IMR-90 (cell line): ENCODE results near the gene KIRREL2. TPM values are rescaled to one million over a fixed set of nuclear protein-coding genes. Genes with fewer than 3 reads are reported as not detected.

Experiments used
- ATAC-seq: fragments of 200-7000 bp; cut with Tn5 transposase; 2 replicates; pipeline ENCODE4 v1.9.1; 2020; ENCODE audit warnings: low read depth, mild to moderate bottlenecking, moderate library complexity
- BruUV-seq: library from RNA; stranded (reverse); fragments of 400-500 nt; replicated peaks from 2 replicates; lab custom pipeline; 2021; lab: Mats Ljungman, UMichigan
- CTCF ChIA-PET: fragments of 300-600 bp; formaldehyde crosslinking; extraction: SDS; loops from one replicate; lab custom pipeline; 2021; ENCODE audit warnings: antibody characterized with exemption; lab: Yijun Ruan, JAX
- POLR2A ChIA-PET: fragments of 300-600 bp; sonication (Branson Sonifier 250); formaldehyde crosslinking; loops from one replicate; lab custom pipeline; 2022; ENCODE audit warnings: antibody characterized with exemption; ENCODE audit not compliant: unreplicated experiment; lab: Charles Lee
- DNase-seq: peaks from one replicate; pipeline ENCODE4 v3.0.0; 2013
- H2AFZ ChIP-seq: replicated peaks from 2 replicates; pipeline ENCODE3; 2013; ENCODE audit warnings: low read length, mild to moderate bottlenecking; ENCODE audit not compliant: poor library complexity
- H2AK5ac ChIP-seq: 2 replicates; pipeline ENCODE4 v1.6.1; 2013; ENCODE audit warnings: low read depth, low read length, inconsistent platforms
- H2AK9ac ChIP-seq: replicated peaks from 2 replicates; pipeline ENCODE3; 2013; ENCODE audit warnings: mild to moderate bottlenecking, low read depth, low read length, moderate library complexity; ENCODE audit not compliant: poor library complexity
- H2BK120ac ChIP-seq: 2 replicates; pipeline ENCODE4 v1.6.1; 2013; ENCODE audit warnings: low read depth, low read length, inconsistent platforms
- H2BK15ac ChIP-seq: 3 replicates; pipeline ENCODE4 v1.6.1; 2013; ENCODE audit warnings: low read depth, low read length, inconsistent platforms
- H2BK20ac ChIP-seq: 2 replicates; pipeline ENCODE4 v1.6.1; 2013; ENCODE audit warnings: low read depth, mild to moderate bottlenecking, inconsistent platforms, low read length, moderate library complexity
- H2BK5ac ChIP-seq: 2 replicates; pipeline ENCODE4 v1.6.1; 2013; ENCODE audit warnings: mild to moderate bottlenecking, low read depth, low read length, inconsistent platforms; ENCODE audit not compliant: poor library complexity, severe bottlenecking
- H3K14ac ChIP-seq: replicated peaks from 2 replicates; pipeline ENCODE4 v1.6.1; 2013; ENCODE audit warnings: low read depth, low read length, inconsistent platforms
- H3K18ac ChIP-seq: 2 replicates; pipeline ENCODE4 v1.6.1; 2013; ENCODE audit warnings: low read depth, low read length, control low read depth
- H3K23ac ChIP-seq: 2 replicates; pipeline ENCODE4 v1.6.1; 2013; ENCODE audit warnings: low read depth, low read length, inconsistent platforms
- H3K27ac ChIP-seq: 2 replicates; pipeline ENCODE4 v1.5.1; 2013; ENCODE audit warnings: mild to moderate bottlenecking, control low read depth, low read length; ENCODE audit not compliant: insufficient read depth
- H3K27me3 ChIP-seq: 2 replicates; pipeline ENCODE4 v1.6.1; 2013; ENCODE audit warnings: low read length; ENCODE audit not compliant: control insufficient read depth, insufficient read depth
- H3K36me3 ChIP-seq: 2 replicates; pipeline ENCODE4 v1.6.1; 2013; ENCODE audit warnings: low read length, mixed read lengths; ENCODE audit not compliant: control insufficient read depth, insufficient read depth
- H3K4ac ChIP-seq: 2 replicates; pipeline ENCODE4 v1.6.1; 2013; ENCODE audit warnings: low read depth, low read length, inconsistent platforms
- H3K4me1 ChIP-seq: 2 replicates; pipeline ENCODE4 v1.6.1; 2013; ENCODE audit warnings: low read length, mixed read lengths; ENCODE audit not compliant: control insufficient read depth, insufficient read depth
- H3K4me2 ChIP-seq: 2 replicates; pipeline ENCODE4 v1.6.1; 2013; ENCODE audit warnings: low read depth, mild to moderate bottlenecking, control low read depth, low read length, moderate library complexity
- H3K4me3 ChIP-seq: 2 replicates; pipeline ENCODE4 v1.5.1; 2013; ENCODE audit warnings: low read depth, mild to moderate bottlenecking, control low read depth, low read length, moderate library complexity; ENCODE audit not compliant: insufficient read depth
- H3K56ac ChIP-seq: 2 replicates; pipeline ENCODE4 v1.6.1; 2013; ENCODE audit warnings: low read length, inconsistent platforms; ENCODE audit not compliant: insufficient read depth; ENCODE audit errors: extremely low read depth
- H3K79me1 ChIP-seq, 2 experiments: 2 replicates each; pipeline ENCODE4 v1.6.1; 2013; ENCODE audit warnings: low read length in 2 of 2, inconsistent platforms in 1 of 2, low read depth in 1 of 2
- H3K9ac ChIP-seq: 2 replicates; pipeline ENCODE4 v1.6.1; 2013; ENCODE audit warnings: low read depth, low read length, control low read depth
- H3K9me1 ChIP-seq: 2 replicates; pipeline ENCODE4 v1.6.1; 2013; ENCODE audit warnings: low read length, inconsistent platforms; ENCODE audit not compliant: insufficient read depth
- H3K9me3 ChIP-seq: 2 replicates; pipeline ENCODE4 v1.6.1; 2013; ENCODE audit warnings: low read length; ENCODE audit not compliant: control insufficient read depth, insufficient read depth
- H4K20me1 ChIP-seq: 2 replicates; pipeline ENCODE4 v1.6.1; 2013; ENCODE audit warnings: low read length, inconsistent platforms; ENCODE audit not compliant: insufficient read depth
- H4K5ac ChIP-seq: 2 replicates; pipeline ENCODE4 v1.6.1; 2013; ENCODE audit warnings: mild to moderate bottlenecking, low read depth, low read length, control low read depth
- H4K8ac ChIP-seq, 2 experiments: 2 replicates each; pipeline ENCODE4 v1.6.1; 2013; ENCODE audit warnings: low read depth in 2 of 2, low read length in 2 of 2, control low read depth in 1 of 2, inconsistent platforms in 1 of 2
- H4K91ac ChIP-seq: 2 replicates; pipeline ENCODE4 v1.6.1; 2013; ENCODE audit warnings: low read depth, low read length, inconsistent platforms; ENCODE audit not compliant: insufficient read depth
- BHLHE40 ChIP-seq: fragments of 150-350 bp; IDR thresholded peaks from 2 replicates; pipeline ENCODE4 v1.6.1; 2016; ENCODE audit warnings: mild to moderate bottlenecking, low read depth, low read length
- CEBPB ChIP-seq: IDR thresholded peaks from 2 replicates; pipeline ENCODE4 v1.6.1; 2012; ENCODE audit warnings: low read depth, low read length, improper control_type of control experiment
- CHD1 ChIP-seq: IDR thresholded peaks from 2 replicates; pipeline ENCODE4 v1.6.1; 2012; ENCODE audit warnings: low read depth, low read length, improper control_type of control experiment
- CTCF ChIP-seq: conservative IDR thresholded peaks from 2 replicates; pipeline ENCODE4 v1.5.1; 2012; ENCODE audit warnings: mild to moderate bottlenecking, low read depth, low read length, improper control_type of control experiment
- ELK1 ChIP-seq: fragments of 150-350 bp; IDR thresholded peaks from 2 replicates; pipeline ENCODE4 v1.6.1; 2016; ENCODE audit warnings: low read depth, mild to moderate bottlenecking, low read length, moderate library complexity, borderline replicate concordance
- FOS ChIP-seq: fragments of 150-350 bp; IDR thresholded peaks from 2 replicates; pipeline ENCODE4 v1.6.1; 2016; ENCODE audit warnings: low read depth, low read length
- MXI1 ChIP-seq: IDR thresholded peaks from 2 replicates; pipeline ENCODE4 v1.6.1; 2012; ENCODE audit warnings: low read depth, mild to moderate bottlenecking, low read length, moderate library complexity, borderline replicate concordance
- NFE2L2 ChIP-seq: fragments of 150-350 bp; IDR thresholded peaks from 2 replicates; pipeline ENCODE4 v1.6.1; 2016; ENCODE audit warnings: low read depth, mild to moderate bottlenecking, low read length
- POLR2A ChIP-seq: IDR thresholded peaks from 2 replicates; pipeline ENCODE4 v1.6.1; 2012; ENCODE audit warnings: mild to moderate bottlenecking, low read depth, low read length
- WGBS, 2 experiments: methylation state at CpG; one replicate each; pipeline versions ENCODE4 v1.1.5 to v1.1.7; 2013; ENCODE audit warnings: missing lambda C conversion rate in 2 of 2; ENCODE audit not compliant: insufficient read length in 1 of 2; ENCODE audit errors: extremely low coverage in 2 of 2; 5-methylcytosine and 5-hydroxymethylcytosine counted together
- dilution Hi-C: fragments of 300-500 bp; cut with HindIII; formaldehyde crosslinking; loops from one replicate; pipeline ENCODE4 v1.14.3; 2018; ENCODE audit warnings: low sequenced_read_pairs; ENCODE audit not compliant: unreplicated experiment
- in situ Hi-C: fragments of 300-500 bp; cut with MboI; formaldehyde crosslinking; loops from 3 replicates; pipeline ENCODE4 v1.14.3; 2019; ENCODE audit warnings: low sequenced_read_pairs, inconsistent platforms, mixed read lengths
- intact Hi-C: fragments of 100-400 bp; cut with micrococcal nuclease; formaldehyde crosslinking; loops from 2 replicates; pipeline ENCODE4 v1.10.0; 2022
- polyA plus RNA-seq, 3 experiments: library from polyadenylated mRNA; depleted of rRNA; stranded (reverse); fragments of >200 nt; gene quantifications; 2 replicates each; pipeline ENCODE4 v1.2.3, GENCODE V29; 2012; ENCODE audit warnings: low replicate concordance in 1 of 3
- total RNA-seq: library from RNA; depleted of rRNA; stranded (reverse); fragments of >200 nt; gene quantifications from 2 replicates; pipeline ENCODE4 v1.2.3, GENCODE V29; 2012

KIRREL2 gene
- total and polyA plus RNA-seq, 2 of the 4 experiments (the other 2 are of a cell fraction), result not detected

- H4K5ac ChIP-seq, result no peak overlapping the region
- in situ Hi-C loops, result loop anchor here (5.0 kb wide), 1 partner anchor 46 kb away; no protein-coding TSS in a partner anchor
- H2BK20ac ChIP-seq, result no peak overlapping the region
- H3K9ac ChIP-seq, result no peak overlapping the region
- no peak overlapping the region for H2AK5ac ChIP-seq
- H3K18ac ChIP-seq, result no peak overlapping the region
- BruUV-seq, result no TSS peak
- H3K14ac ChIP-seq, result no peak overlapping the region
- no peaks in the 10 kb centered on the region; the same call in 1 of the 2 replicates for H4K20me1 ChIP-seq
- no peak overlapping the region for H3K4me3 ChIP-seq
- no peak overlapping the region for H2BK15ac ChIP-seq
- no peak overlapping the region for H3K4ac ChIP-seq
- no peak for ATAC-seq
- no peak for DNase-seq
- H2BK120ac ChIP-seq, result no peak overlapping the region
- no peak overlapping the region for H3K27ac ChIP-seq
- H3K4me1 ChIP-seq, result no peaks in the 10 kb centered on the region
- dilution Hi-C loops, result no loop called here
- H2AFZ ChIP-seq, result no peak overlapping the region
- H4K8ac ChIP-seq, result no peak overlapping the region
- intact Hi-C loops, result no loop called here
- no peaks in the 10 kb centered on the region for H3K9me3 ChIP-seq
- H3K27me3 ChIP-seq, result no peaks in the 10 kb centered on the region
- H3K56ac ChIP-seq, result no peak overlapping the region
- H3K4me2 ChIP-seq, result no peak overlapping the region
- 92% methylated on average over 2 of the region's 8 CpGs; no CpG with 5 or more reads in 1 of the 2 experiments for WGBS, 2 experiments
- H3K36me3 ChIP-seq, result peaks cover 29% of the 10 kb centered on the region
- no peak for TF ChIP-seq NFE2L2
- TF ChIP-seq CEBPB, result no peak
- TF ChIP-seq FOS, result no peak
- no peak for TF ChIP-seq BHLHE40
- TF ChIP-seq CTCF, result no peak
- TF ChIP-seq POLR2A, result no peak
- TF ChIP-seq CHD1, result no peak
- no peak for TF ChIP-seq ELK1
- no peak for TF ChIP-seq MXI1
- H2AK9ac ChIP-seq, result no peak overlapping the region
- CTCF ChIA-PET, result interaction anchor here (0.6 kb wide), 1 partner anchor 66 kb away, joined by 3 read pairs; no protein-coding TSS in a partner anchor
- H2BK5ac ChIP-seq, result no peak overlapping the region
- H3K9me1 ChIP-seq, result no peaks in the 10 kb centered on the region
- POLR2A ChIA-PET, result no interaction called here
- peaks cover 0 to 3% of the 10 kb centered on the region in 2 experiments; a peak in 1 of 4 replicates for H3K79me1 ChIP-seq
- no peak overlapping the region for H3K23ac ChIP-seq
- H4K91ac ChIP-seq, result no peak overlapping the region
These were observed 29.2 kb downstream of the KIRREL2 start for GRCh38 chr19:35885904-35886303.
